HepG2 (cell line): Measurements from ENCODE around the gene VPS13C. TPM values are rescaled to one million over a fixed set of nuclear protein-coding genes. Genes with fewer than 3 reads are reported as not detected.

ENCODE experiments used
- ATAC-seq: fragments of 200-7000 bp; cut with Tn5 transposase; 3 replicates; pipeline ENCODE4 v1.9.1; 2020; ENCODE audit warnings: mild to moderate bottlenecking, moderate library complexity
- BruUV-seq: library from RNA; stranded (reverse); fragments of 400-500 nt; replicated peaks from 2 replicates; lab custom pipeline; 2021; lab: Mats Ljungman, UMichigan
- CTCF ChIA-PET: fragments of 300-600 bp; formaldehyde crosslinking; extraction: SDS; loops from one replicate; lab custom pipeline; 2021; ENCODE audit warnings: low total read pairs, inconsistent platforms, low intra/inter-chr PET ratio; lab: Yijun Ruan, JAX
- POLR2A ChIA-PET: fragments of 350-600 bp; sonication (Branson Sonifier 250); formaldehyde crosslinking; loops from one replicate; lab custom pipeline; 2020; ENCODE audit warnings: antibody characterized with exemption, inconsistent platforms; lab: Yijun Ruan, JAX
- DNase-seq: peaks from one replicate; pipeline ENCODE4 v3.0.0-alpha.2; 2015; ENCODE audit warnings: low spot score
- FAIRE-seq: peaks from 3 replicates; lab custom pipeline; 2011; peaks lifted over from hg19 to GRCh38; lab: Jason Lieb, UNC
- H2AFZ ChIP-seq: one replicate; pipeline ENCODE4 v1.6.1; 2011; ENCODE audit warnings: low read length, inconsistent platforms
- H3K27ac ChIP-seq: fragments of 300-600 bp; 3 replicates; pipeline ENCODE4 v1.8.0; 2011; ENCODE audit warnings: mixed run types, mild to moderate bottlenecking, mixed read lengths, low read length, inconsistent platforms; ENCODE audit not compliant: insufficient read depth; ENCODE audit errors: extremely low read length
- H3K27me3 ChIP-seq, 2 experiments: fragments of 200-600 bp in 1 of 2; 2 replicates in 1 of 2; 3 replicates in 1 of 2; pipeline versions ENCODE4 v1.6.0 to v1.8.0; 2011; ENCODE audit warnings: low read length in 2 of 2, mild to moderate bottlenecking in 2 of 2, moderate library complexity in 2 of 2, inconsistent platforms in 1 of 2; ENCODE audit not compliant: insufficient read depth in 2 of 2, control insufficient read depth in 1 of 2
- H3K36me3 ChIP-seq, 2 experiments: fragments of 200-600 bp in 1 of 2; replicated peaks in 1 of 2; 2 replicates in 1 of 2; 3 replicates in 1 of 2; pipeline versions ENCODE4 v1.5.1 to v1.8.0; 2011; ENCODE audit warnings: low read length in 2 of 2, inconsistent platforms in 1 of 2; ENCODE audit not compliant: insufficient read depth in 2 of 2, control insufficient read depth in 1 of 2
- H3K4me1 ChIP-seq: 2 replicates; pipeline ENCODE4 v1.5.1; 2012; ENCODE audit warnings: low read length, inconsistent platforms; ENCODE audit not compliant: insufficient read depth
- H3K4me2 ChIP-seq: 2 replicates; pipeline ENCODE4 v1.6.0; 2011; ENCODE audit warnings: low read depth, low read length, inconsistent platforms
- H3K4me3 ChIP-seq, 3 experiments: fragments of 200-600 bp in 1 of 3; sonication (generic), shearing (Covaris generic) in 1 of 3; replicated peaks in 1 of 3; 2 replicates each; pipeline ENCODE4 v1.5.1; 2011 to 2016; ENCODE audit warnings: low read length in 3 of 3, inconsistent platforms in 2 of 3, low read depth in 2 of 3, mild to moderate bottlenecking in 2 of 3, control low read depth in 1 of 3, mixed read lengths in 1 of 3; ENCODE audit not compliant: insufficient read depth in 1 of 3
- H3K79me2 ChIP-seq: one replicate; pipeline ENCODE4 v1.6.1; 2011; ENCODE audit warnings: low read length, inconsistent platforms; ENCODE audit not compliant: insufficient read depth
- H3K9ac ChIP-seq: 2 replicates; pipeline ENCODE4 v1.6.0; 2011; ENCODE audit warnings: mild to moderate bottlenecking, low read depth, low read length, inconsistent platforms; ENCODE audit not compliant: insufficient read depth
- H3K9me3 ChIP-seq: 2 replicates; pipeline ENCODE4 v1.5.1; 2012; ENCODE audit warnings: mild to moderate bottlenecking, low read length
- H4K20me1 ChIP-seq: 2 replicates; pipeline ENCODE4 v1.6.0; 2011; ENCODE audit warnings: inconsistent platforms, mild to moderate bottlenecking, low read length, moderate library complexity; ENCODE audit not compliant: insufficient read depth
- BCL6 ChIP-seq: IDR thresholded peaks from 2 replicates; pipeline ENCODE4 v1.6.1; 2016; ENCODE audit warnings: missing genetic modification reagents, missing compliant biosample characterization
- CEBPB ChIP-seq: IDR thresholded peaks from 2 replicates; pipeline ENCODE4 v1.6.1; 2011; ENCODE audit warnings: low read depth, low read length, improper control_type of control experiment, borderline replicate concordance
- CEBPG ChIP-seq: IDR thresholded peaks from 2 replicates; pipeline ENCODE4 v1.6.1; 2016
- EP300 ChIP-seq, 3 experiments: sonication (generic) in 1 of 3; formaldehyde crosslinking in 1 of 3; IDR thresholded peaks; 2 replicates each; pipeline versions ENCODE4 v1.5.1 to v1.6.1; 2011 to 2020; ENCODE audit warnings: low read depth in 2 of 3, low read length in 2 of 3, borderline replicate concordance in 1 of 3, improper control_type of control experiment in 1 of 3, mild to moderate bottlenecking in 1 of 3, missing genetic modification reagents in 1 of 3, moderate library complexity in 1 of 3
- ETV5 ChIP-seq: IDR thresholded peaks from 2 replicates; pipeline ENCODE4 v1.6.1; 2018; ENCODE audit warnings: missing biosample characterization, missing genetic modification reagents, inconsistent platforms, borderline replicate concordance
- FOXP1 ChIP-seq, 2 experiments: fragments of 450-650 bp in 1 of 2; IDR thresholded peaks; 2 replicates each; pipeline ENCODE4 v1.6.1; 2017 to 2018; ENCODE audit warnings: antibody characterized with exemption in 1 of 2
- GMEB2 ChIP-seq: IDR thresholded peaks from 2 replicates; pipeline ENCODE4 v1.6.1; 2016; ENCODE audit warnings: missing biosample characterization, missing genetic modification reagents, low read depth
- HNRNPH1 ChIP-seq: fragments of 200-400 bp; formaldehyde crosslinking; optimal IDR thresholded peaks from 2 replicates; pipeline ENCODE3; 2017; ENCODE audit warnings: mild to moderate bottlenecking, low read depth, low read length
- MAZ ChIP-seq, 2 experiments: sonication (generic) in 1 of 2; formaldehyde crosslinking in 1 of 2; IDR thresholded peaks; 2 replicates each; pipeline versions ENCODE4 v1.5.0 to v1.6.1; 2012 to 2020; ENCODE audit warnings: low read depth in 2 of 2, mild to moderate bottlenecking in 2 of 2, borderline replicate concordance in 1 of 2, improper control_type of control experiment in 1 of 2, low read length in 1 of 2, missing genetic modification reagents in 1 of 2, moderate library complexity in 1 of 2
- MIER3 ChIP-seq: IDR thresholded peaks from 2 replicates; pipeline ENCODE4 v1.6.1; 2016; ENCODE audit warnings: missing compliant biosample characterization, borderline replicate concordance
- MTA3 ChIP-seq: sonication (generic); formaldehyde crosslinking; IDR thresholded peaks from 2 replicates; pipeline ENCODE4 v1.4.0; 2020; ENCODE audit warnings: missing genetic modification reagents
- NR3C1 ChIP-seq: sonication (generic); formaldehyde crosslinking; IDR thresholded peaks from 2 replicates; pipeline ENCODE4 v1.4.0; 2020; ENCODE audit warnings: missing genetic modification reagents
- POGZ ChIP-seq: sonication (generic); formaldehyde crosslinking; IDR thresholded peaks from 2 replicates; pipeline ENCODE4 v1.4.0; 2020; ENCODE audit warnings: mild to moderate bottlenecking, missing genetic modification reagents
- TAF15 ChIP-seq: fragments of 200-400 bp; formaldehyde crosslinking; IDR thresholded peaks from one replicate; pipeline ENCODE4 v1.6.1; 2018; ENCODE audit warnings: mild to moderate bottlenecking, low read depth, low read length; ENCODE audit not compliant: poor library complexity, severe bottlenecking
- ZFP1 ChIP-seq: IDR thresholded peaks from 2 replicates; pipeline ENCODE4 v1.6.1; 2016
- ZKSCAN8 ChIP-seq: IDR thresholded peaks from 2 replicates; pipeline ENCODE4 v1.6.1; 2016; ENCODE audit warnings: borderline replicate concordance, missing genetic modification reagents, missing compliant biosample characterization
- ZNF136 ChIP-seq: sonication (generic); formaldehyde crosslinking; IDR thresholded peaks from 2 replicates; pipeline ENCODE4 v1.8.1; 2022; ENCODE audit warnings: low read depth, mild to moderate bottlenecking, moderate library complexity, missing genetic modification reagents
- ZNF34 ChIP-seq: sonication (generic); formaldehyde crosslinking; IDR thresholded peaks from 2 replicates; pipeline ENCODE4 v1.4.0; 2020; ENCODE audit warnings: mild to moderate bottlenecking, missing genetic modification reagents, borderline replicate concordance
- ZNF441 ChIP-seq: sonication (generic); formaldehyde crosslinking; IDR thresholded peaks from 2 replicates; pipeline ENCODE4 v1.7.0; 2021; ENCODE audit warnings: missing genetic modification reagents, borderline replicate concordance
- ZNF460 ChIP-seq: sonication (generic); formaldehyde crosslinking; IDR thresholded peaks from 2 replicates; pipeline ENCODE4 v1.5.1; 2020; ENCODE audit warnings: missing genetic modification reagents, mild to moderate bottlenecking, borderline replicate concordance
- ZNF629 ChIP-seq: sonication (generic); formaldehyde crosslinking; conservative IDR thresholded peaks from 2 replicates; pipeline ENCODE4 v1.5.0; 2020; ENCODE audit warnings: missing genetic modification reagents
- WGBS: methylation state at CpG from one replicate; pipeline ENCODE4 v1.1.6; 2017; ENCODE audit warnings: low lambda C conversion rate; 5-methylcytosine and 5-hydroxymethylcytosine counted together
- in situ Hi-C: cut with HindIII; loops from 2 replicates; pipeline ENCODE4 v1.10.0; 2017; ENCODE audit warnings: low pct_unique_long_range_greater_than_20kb; ENCODE audit not compliant: extremely low pct_ligation_motif_present
- intact Hi-C: fragments of 100-400 bp; cut with micrococcal nuclease; formaldehyde crosslinking; loops from one replicate; pipeline ENCODE4 v1.10.0; 2022; ENCODE audit not compliant: unreplicated experiment
- polyA plus RNA-seq, 8 experiments: library from polyadenylated mRNA; depleted of rRNA in 3 of 8; stranded (reverse) in 7 of 8; unstranded in 1 of 8; fragments of >200 nt; fragmentation: Illumina TruSeq in 4 of 8; extraction: Trizol in 4 of 8; gene quantifications; 2 replicates each; pipeline versions ENCODE4 v1.2.1 to v1.2.3, GENCODE V29; 2011 to 2016; ENCODE audit warnings: low read depth in 4 of 8, missing spikeins in 1 of 8, mixed read lengths in 1 of 8; ENCODE audit not compliant: insufficient read depth in 1 of 8
- total RNA-seq, 5 experiments: library from RNA; depleted of rRNA; stranded (reverse); fragments of >200 nt; fragmentation: Illumina TruSeq; extraction: Trizol; gene quantifications; 2 replicates each; pipeline ENCODE4 v1.2.3, GENCODE V29; 2016; ENCODE audit warnings: low read depth in 1 of 5
- TF ChIP-seq, protein P1 (sequence below): sonication (generic); formaldehyde crosslinking; conservative IDR thresholded peaks from 2 replicates; pipeline ENCODE4 v1.8.0; 2022; ENCODE audit warnings: low read depth, missing genetic modification reagents

VPS13C gene
- total and polyA plus RNA-seq, 2 of the 13 experiments (the other 11 are each of a cell fraction or from before 2014, with no cell fraction given) = 10.9 to 26.8 TPM

- no peaks in the 10 kb centered on the region for H3K79me2 ChIP-seq
- no peaks in the 10 kb centered on the region; the same call in 1 of the 2 replicates for H4K20me1 ChIP-seq
- 28% methylated on average over 5 of the region's 5 CpGs for WGBS
- peaks cover 34% of the 10 kb centered on the region for H3K4me1 ChIP-seq
- H3K4me2 ChIP-seq = peak overlapping the region; percentile 81; the same call in 1 of the 2 replicates
- H3K9me3 ChIP-seq = no peaks in the 10 kb centered on the region
- H2AFZ ChIP-seq = no peak overlapping the region
- H3K36me3 ChIP-seq = no peaks in the 10 kb centered on the region
- no peak overlapping the region for H3K27ac ChIP-seq
- no peak overlapping the region for H3K9ac ChIP-seq
- no TSS peak for BruUV-seq
- ChIA-PET CTCF (no interaction called here), POLR2A (no interaction called here)
- ATAC-seq (no peak), FAIRE-seq (no peak), DNase-seq (no peak)
- in situ Hi-C loops = loop anchor here (5.0 kb wide), 1 partner anchor 197 kb away; no protein-coding TSS in a partner anchor
- intact Hi-C loops = no loop called here
- H3K4me3 ChIP-seq = peak overlapping the region in 1 of 3 experiments; percentile 75; a peak in 1 of 6 replicates
- peaks cover 0 to 7% of the 10 kb centered on the region in 2 experiments; a peak in 1 of 5 replicates for H3K27me3 ChIP-seq
- TF ChIP-seq BCL6 (no peak), ZFP1 (CRISPR knock-in tag) (peak; percentile 42; the same call in 1 of the 2 replicates), ZNF34 (CRISPR knock-in tag) (no peak), GMEB2 (CRISPR knock-in tag) (no peak), CEBPB (peak; percentile 93), MIER3 (no peak), ZNF629 (peak; percentile 88), MTA3 (CRISPR knock-in tag) (no peak), FOXP1 (IDR thresholded peaks at IDR 0.05) (no peak), FOXP1 (CRISPR knock-in tag; IDR thresholded peaks at IDR 0.05) (no peak), ZKSCAN8 (CRISPR knock-in tag) (no peak), HNRNPH1 (no peak), ETV5 (CRISPR knock-in tag) (no peak), ZNF460 (no peak), POGZ (CRISPR knock-in tag) (no peak), TAF15 (no peak), CEBPG (CRISPR knock-in tag) (peak; percentile 79), MAZ (IDR thresholded peaks at IDR 0.05; ENCODE audit: borderline replicate concordance, low read depth, low read length) (no peak), MAZ (CRISPR knock-in tag; IDR thresholded peaks at IDR 0.05; ENCODE audit: low read depth) (no peak), ZNF441 (CRISPR knock-in tag) (no peak), EP300 (IDR thresholded peaks at IDR 0.05; ENCODE audit: low read depth in 2 of 2, low read length in 2 of 2) (no peak), EP300 (CRISPR knock-in tag; IDR thresholded peaks at IDR 0.05; ENCODE audit: borderline replicate concordance) (no peak), NR3C1 (no peak), ZNF136 (CRISPR knock-in tag) (no peak)
- TF ChIP-seq, protein P1, sequence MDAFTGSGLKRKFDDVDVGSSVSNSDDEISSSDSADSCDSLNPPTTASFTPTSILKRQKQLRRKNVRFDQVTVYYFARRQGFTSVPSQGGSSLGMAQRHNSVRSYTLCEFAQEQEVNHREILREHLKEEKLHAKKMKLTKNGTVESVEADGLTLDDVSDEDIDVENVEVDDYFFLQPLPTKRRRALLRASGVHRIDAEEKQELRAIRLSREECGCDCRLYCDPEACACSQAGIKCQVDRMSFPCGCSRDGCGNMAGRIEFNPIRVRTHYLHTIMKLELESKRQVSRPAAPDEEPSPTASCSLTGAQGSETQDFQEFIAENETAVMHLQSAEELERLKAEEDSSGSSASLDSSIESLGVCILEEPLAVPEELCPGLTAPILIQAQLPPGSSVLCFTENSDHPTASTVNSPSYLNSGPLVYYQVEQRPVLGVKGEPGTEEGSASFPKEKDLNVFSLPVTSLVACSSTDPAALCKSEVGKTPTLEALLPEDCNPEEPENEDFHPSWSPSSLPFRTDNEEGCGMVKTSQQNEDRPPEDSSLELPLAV (CRISPR knock-in tag) = no peak
Measured at GRCh38 chr15:62069551-62069950, 9.3 kb upstream of the VPS13C start.
